Measurements from ENCODE around the gene NRSN2.

Gene NRSN2

GRCh38 chr20:400454-401275 is 53.8 kb downstream of the NRSN2 start:
- no peak for DNase-seq

- DNase-seq = no peak
Measured at GRCh38 chr20:401682-402495, 55.0 kb downstream of the NRSN2 start.

- no peak for DNase-seq
Measured at GRCh38 chr20:402496-402885, 55.6 kb downstream of the NRSN2 start.

GRCh38 chr20:402898-403581 is 56.1 kb downstream of the NRSN2 start:
- DNase-seq = no peak

- DNase-seq = no peak
Measured at GRCh38 chr20:403582-403957, 56.7 kb downstream of the NRSN2 start.

GRCh38 chr20:404088-404487 is 57.2 kb downstream of the NRSN2 start:
- DNase-seq = no peak
